Ovary (tissue), 3 donors: ENCODE results near the gene CNN1.
"Not testable (repeated sequence)": the region's sequence is repeated elsewhere in the genome, so short reads cannot be mapped to it uniquely, and the experiment has no call there.

ENCODE experiments used
- EP300 ChIP-seq: sonication (generic); formaldehyde crosslinking; IDR thresholded peaks from one replicate; pipeline ENCODE4 v1.6.1; 2017; ENCODE audit warnings: antibody characterized with exemption
- TF ChIP-seq, protein P1 (sequence below), 3 donors: fragments of 450-650 bp in 2 of 3; fragments of 200-600 bp in 1 of 3; IDR thresholded peaks; one replicate each; pipeline versions ENCODE4 v1.5.1 to v1.8.0; 2016 to 2022; ENCODE audit warnings: antibody characterized with exemption in 3 of 3, mild to moderate bottlenecking in 1 of 3
- donor health status: DM: no; HTN: no; CAD: no.

DNA sequence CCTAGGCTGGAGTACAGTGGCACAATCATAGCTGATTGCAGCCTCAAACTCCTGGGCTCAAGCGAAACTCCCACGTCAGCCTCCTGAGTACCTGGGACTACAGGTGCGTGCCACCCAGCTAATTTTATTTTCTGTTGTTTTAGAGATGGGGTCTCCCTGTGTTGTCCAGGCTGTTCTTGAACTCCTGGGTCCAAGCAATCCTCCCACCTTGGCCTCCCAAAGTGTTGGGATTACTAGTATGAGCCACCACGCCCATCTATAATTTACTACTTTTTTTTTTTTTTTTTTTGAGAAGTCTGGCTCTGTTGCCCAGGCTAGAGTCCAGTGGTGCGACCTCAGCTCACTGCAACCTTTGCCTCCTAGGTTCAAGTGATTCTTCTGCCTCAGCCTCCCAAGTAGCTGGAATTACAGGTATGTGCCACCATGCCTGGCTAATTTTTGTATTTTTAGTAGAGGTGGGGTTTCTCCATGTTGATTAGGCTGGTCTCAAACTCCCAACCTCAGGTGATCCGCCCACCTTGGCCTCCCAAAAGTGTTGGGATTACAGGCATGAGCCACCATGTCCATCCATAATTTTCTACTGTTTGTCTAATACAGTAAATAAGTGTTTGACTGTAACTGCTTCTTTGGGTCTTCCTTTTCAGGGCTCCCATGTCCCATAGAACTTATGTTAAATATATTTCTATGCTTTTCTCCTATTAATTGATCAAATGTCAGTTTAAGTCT is 25.6 kb downstream of the CNN1 start:
- TF ChIP-seq, protein P1, sequence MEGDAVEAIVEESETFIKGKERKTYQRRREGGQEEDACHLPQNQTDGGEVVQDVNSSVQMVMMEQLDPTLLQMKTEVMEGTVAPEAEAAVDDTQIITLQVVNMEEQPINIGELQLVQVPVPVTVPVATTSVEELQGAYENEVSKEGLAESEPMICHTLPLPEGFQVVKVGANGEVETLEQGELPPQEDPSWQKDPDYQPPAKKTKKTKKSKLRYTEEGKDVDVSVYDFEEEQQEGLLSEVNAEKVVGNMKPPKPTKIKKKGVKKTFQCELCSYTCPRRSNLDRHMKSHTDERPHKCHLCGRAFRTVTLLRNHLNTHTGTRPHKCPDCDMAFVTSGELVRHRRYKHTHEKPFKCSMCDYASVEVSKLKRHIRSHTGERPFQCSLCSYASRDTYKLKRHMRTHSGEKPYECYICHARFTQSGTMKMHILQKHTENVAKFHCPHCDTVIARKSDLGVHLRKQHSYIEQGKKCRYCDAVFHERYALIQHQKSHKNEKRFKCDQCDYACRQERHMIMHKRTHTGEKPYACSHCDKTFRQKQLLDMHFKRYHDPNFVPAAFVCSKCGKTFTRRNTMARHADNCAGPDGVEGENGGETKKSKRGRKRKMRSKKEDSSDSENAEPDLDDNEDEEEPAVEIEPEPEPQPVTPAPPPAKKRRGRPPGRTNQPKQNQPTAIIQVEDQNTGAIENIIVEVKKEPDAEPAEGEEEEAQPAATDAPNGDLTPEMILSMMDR (IDR thresholded peaks at IDR 0.05): not testable (repeated sequence)
- TF ChIP-seq EP300: not testable (repeated sequence)
